ENCODE data around the gene NPFF.

The NPFF gene

GRCh38 chr12:53514628-53515290 lies 7.5 kb upstream of the NPFF start:
- DNase-seq (ENCODE audit: low read depth), result no peak

- DNase-seq (ENCODE audit: low read depth), result no peak
These were observed 6.6 kb upstream of the NPFF start for GRCh38 chr12:53513712-53514410.

GRCh38 chr12:53510181-53510812 lies 3.0 kb upstream of the NPFF start:
- no peak for DNase-seq (ENCODE audit: low read depth)

GRCh38 chr12:53508534-53509170 lies 1.4 kb upstream of the NPFF start:
- DNase-seq (ENCODE audit: low read depth), result peak; percentile 69

- DNase-seq (ENCODE audit: low read depth), result no peak
These were observed 260 bp upstream of the NPFF start for GRCh38 chr12:53507603-53507885.

GRCh38 chr12:53506450-53506785 lies 866 bp downstream of the NPFF start:
- DNase-seq (ENCODE audit: low read depth), result no peak

GRCh38 chr12:53505555-53506449 lies 1.5 kb downstream of the NPFF start:
- DNase-seq (ENCODE audit: low read depth), result no peak

GRCh38 chr12:53505086-53505485 lies 2.2 kb downstream of the NPFF start:
- DNase-seq (ENCODE audit: low read depth), result no peak

GRCh38 chr12:53504004-53504920 lies 3.0 kb downstream of the NPFF start:
- no peak for DNase-seq (ENCODE audit: low read depth)

GRCh38 chr12:53502983-53503728 lies 4.1 kb downstream of the NPFF start:
- DNase-seq (ENCODE audit: low read depth), result no peak

GRCh38 chr12:53502331-53502730 lies 5.0 kb downstream of the NPFF start:
- no peak for DNase-seq (ENCODE audit: low read depth)

GRCh38 chr12:53501615-53502181 lies 5.6 kb downstream of the NPFF start:
- no peak for DNase-seq (ENCODE audit: low read depth)

GRCh38 chr12:53500776-53501614 lies 6.3 kb downstream of the NPFF start, which contains the start of gene TARBP2:
Gene TARBP2, plus strand, starts transcription at chr12:53501283. Its CDS starts 126 bp downstream, at chr12:53501409.
- DNase-seq (ENCODE audit: low read depth), result peak; percentile 97

- DNase-seq (ENCODE audit: low read depth), result no peak
These were observed 7.0 kb downstream of the NPFF start for GRCh38 chr12:53500142-53500775.

- peak; percentile 35 for DNase-seq (ENCODE audit: low read depth)
These were observed 7.8 kb downstream of the NPFF start, which contains the start of gene MAP3K12 for GRCh38 chr12:53499266-53500141. Gene MAP3K12, minus strand, starts transcription at chr12:53499458. Its CDS starts 12,067 bp downstream, at chr12:53487391.

- no peak for DNase-seq (ENCODE audit: low read depth)
These were observed 9.1 kb downstream of the NPFF start for GRCh38 chr12:53498235-53498630.

GRCh38 chr12:53497461-53497860 lies 9.8 kb downstream of the NPFF start:
- DNase-seq (ENCODE audit: low read depth), result no peak

Measured in T follicular helper cell (primary cell).